EL (cell line): ENCODE data around the gene MAGEB1.

ENCODE experiments used
- DNase-seq: peaks from one replicate; pipeline ENCODE4 v3.0.0-alpha.2; 2016

Gene MAGEB1

GRCh38 chrX:30301208-30301607 is 54.3 kb downstream of the MAGEB1 start:
- DNase-seq: no peak
